Measurements from ENCODE around the gene P2RX7. TPM values are rescaled to one million over a fixed set of nuclear protein-coding genes. Genes with fewer than 3 reads are reported as not detected.
"Not testable (repeated sequence)": the region's sequence is repeated elsewhere in the genome, so short reads cannot be mapped to it uniquely, and the experiment has no call there.

Gene P2RX7
- total RNA-seq, 1 donor from 2014 or later, result 0.40 TPM

DNA sequence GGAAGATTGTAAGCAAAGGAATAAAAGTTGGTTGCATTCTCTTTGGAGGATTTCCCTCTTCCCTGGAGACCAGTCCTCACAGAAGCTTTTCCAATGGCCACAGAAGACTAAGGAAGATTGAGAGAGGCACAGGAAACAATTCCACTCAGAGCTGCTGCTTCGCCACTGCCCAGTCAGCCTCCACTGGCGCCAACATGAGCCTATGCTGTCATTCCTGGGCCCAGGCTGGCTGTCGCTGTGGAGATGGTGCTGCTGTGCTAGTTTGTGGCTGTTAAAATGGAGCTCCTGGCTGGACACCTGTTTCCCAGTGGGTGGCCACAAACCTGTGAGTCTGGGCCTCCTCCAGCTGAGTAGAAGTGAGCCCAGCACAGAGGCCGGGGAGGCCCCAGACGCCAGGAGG is 6.6 kb downstream of the P2RX7 start:
- H3K27ac Mint-ChIP-seq, result no peak overlapping the region
- H3K4me3 Mint-ChIP-seq, result no peak overlapping the region
- TF ChIP-seq, protein P1, sequence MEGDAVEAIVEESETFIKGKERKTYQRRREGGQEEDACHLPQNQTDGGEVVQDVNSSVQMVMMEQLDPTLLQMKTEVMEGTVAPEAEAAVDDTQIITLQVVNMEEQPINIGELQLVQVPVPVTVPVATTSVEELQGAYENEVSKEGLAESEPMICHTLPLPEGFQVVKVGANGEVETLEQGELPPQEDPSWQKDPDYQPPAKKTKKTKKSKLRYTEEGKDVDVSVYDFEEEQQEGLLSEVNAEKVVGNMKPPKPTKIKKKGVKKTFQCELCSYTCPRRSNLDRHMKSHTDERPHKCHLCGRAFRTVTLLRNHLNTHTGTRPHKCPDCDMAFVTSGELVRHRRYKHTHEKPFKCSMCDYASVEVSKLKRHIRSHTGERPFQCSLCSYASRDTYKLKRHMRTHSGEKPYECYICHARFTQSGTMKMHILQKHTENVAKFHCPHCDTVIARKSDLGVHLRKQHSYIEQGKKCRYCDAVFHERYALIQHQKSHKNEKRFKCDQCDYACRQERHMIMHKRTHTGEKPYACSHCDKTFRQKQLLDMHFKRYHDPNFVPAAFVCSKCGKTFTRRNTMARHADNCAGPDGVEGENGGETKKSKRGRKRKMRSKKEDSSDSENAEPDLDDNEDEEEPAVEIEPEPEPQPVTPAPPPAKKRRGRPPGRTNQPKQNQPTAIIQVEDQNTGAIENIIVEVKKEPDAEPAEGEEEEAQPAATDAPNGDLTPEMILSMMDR (IDR thresholded peaks at IDR 0.05; ENCODE audit: unreplicated experiment), result no peak
- H3K9me3 Mint-ChIP-seq, result peaks cover 5% of the 10 kb centered on the region
- H3K27me3 Mint-ChIP-seq (ENCODE audit: low read depth), result peaks cover under 1% of the 10 kb centered on the region
- H3K4me1 Mint-ChIP-seq, result no peaks in the 10 kb centered on the region
- no peaks in the 10 kb centered on the region for H3K36me3 Mint-ChIP-seq
- DNase-seq (ENCODE audit: low spot score in 2 of 2, unreplicated experiment in 2 of 2), result no peak

DNA sequence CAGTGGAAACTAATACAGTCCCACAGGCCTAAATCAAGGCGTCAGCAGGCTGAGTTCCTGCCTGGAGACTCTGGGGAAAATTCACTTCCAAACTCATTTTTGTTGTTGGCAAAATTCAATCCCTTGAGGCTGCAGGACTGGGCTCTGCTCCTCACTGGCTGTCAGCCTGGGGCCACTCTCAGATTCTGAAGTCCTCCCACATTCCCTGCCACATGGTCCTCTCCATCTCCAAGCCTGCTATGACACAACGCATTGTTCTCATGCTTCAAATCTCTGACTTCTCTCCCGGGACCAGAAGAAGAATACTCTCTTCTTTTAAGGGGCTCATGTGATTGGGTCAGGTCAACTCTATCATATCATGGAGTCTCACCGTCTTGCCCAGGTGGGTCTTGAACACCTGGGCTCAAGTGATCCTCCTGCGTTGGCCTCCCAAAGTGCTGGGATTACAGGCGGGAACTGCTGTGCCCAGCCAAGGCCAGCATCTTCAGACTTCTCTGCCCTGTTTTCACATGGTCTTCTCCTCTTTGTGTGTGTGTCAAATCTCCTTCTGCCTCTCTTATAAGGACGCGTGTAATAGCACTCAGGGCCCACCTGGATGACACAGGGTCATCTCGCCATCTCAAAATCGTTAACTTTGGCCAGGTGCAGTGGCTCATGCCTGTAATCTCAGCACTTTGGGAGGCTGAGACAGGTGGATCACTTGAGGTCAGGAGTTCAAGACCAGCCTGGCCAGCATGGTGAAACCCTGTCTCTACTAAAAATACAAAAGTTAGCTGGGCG is 9.7 kb downstream of the P2RX7 start:
- Mint-ChIP-seq H3K27ac (no peak overlapping the region), H3K4me1 (no peaks in the 10 kb centered on the region), H3K27me3 (ENCODE audit: low read depth) (peaks cover 15% of the 10 kb centered on the region), H3K36me3 (no peaks in the 10 kb centered on the region), H3K4me3 (no peak overlapping the region), H3K9me3 (peaks cover 13% of the 10 kb centered on the region)
- DNase-seq (ENCODE audit: low spot score in 2 of 2, unreplicated experiment in 2 of 2), result no peak
- TF ChIP-seq, protein P1 (IDR thresholded peaks at IDR 0.05; ENCODE audit: unreplicated experiment), result no peak

DNA sequence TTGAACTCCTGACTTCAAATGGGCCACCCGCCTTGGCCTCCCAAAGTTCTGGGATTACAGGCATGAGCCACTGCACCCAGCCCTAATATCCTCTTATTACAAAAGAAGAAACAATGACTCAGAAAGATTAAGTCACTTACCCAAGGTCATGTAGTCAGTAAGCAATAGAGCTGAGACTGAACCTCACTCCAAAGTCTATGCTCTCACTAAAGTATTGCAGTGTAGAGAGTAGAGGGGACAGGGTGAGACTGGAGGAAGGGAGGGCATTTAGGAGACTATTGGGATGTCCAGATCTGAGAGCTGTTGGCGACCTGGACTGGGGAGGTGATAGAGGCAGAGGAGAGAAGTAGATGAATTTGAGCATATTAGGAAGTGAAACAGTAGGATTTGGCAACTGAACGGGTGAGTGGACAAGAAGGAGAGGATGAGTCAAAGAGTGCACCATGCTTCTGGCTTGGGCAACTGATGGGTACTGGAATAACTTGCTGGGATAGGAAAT is 11.8 kb downstream of the P2RX7 start:
- Mint-ChIP-seq H3K4me1 (no peaks in the 10 kb centered on the region), H3K27ac (no peak overlapping the region), H3K9me3 (peaks cover 13% of the 10 kb centered on the region), H3K36me3 (no peaks in the 10 kb centered on the region), H3K27me3 (ENCODE audit: low read depth) (peaks cover 15% of the 10 kb centered on the region), H3K4me3 (no peak overlapping the region)
- TF ChIP-seq, protein P1 (IDR thresholded peaks at IDR 0.05; ENCODE audit: unreplicated experiment), result no peak
- DNase-seq (ENCODE audit: low spot score in 2 of 2, unreplicated experiment in 2 of 2), result no peak

DNA sequence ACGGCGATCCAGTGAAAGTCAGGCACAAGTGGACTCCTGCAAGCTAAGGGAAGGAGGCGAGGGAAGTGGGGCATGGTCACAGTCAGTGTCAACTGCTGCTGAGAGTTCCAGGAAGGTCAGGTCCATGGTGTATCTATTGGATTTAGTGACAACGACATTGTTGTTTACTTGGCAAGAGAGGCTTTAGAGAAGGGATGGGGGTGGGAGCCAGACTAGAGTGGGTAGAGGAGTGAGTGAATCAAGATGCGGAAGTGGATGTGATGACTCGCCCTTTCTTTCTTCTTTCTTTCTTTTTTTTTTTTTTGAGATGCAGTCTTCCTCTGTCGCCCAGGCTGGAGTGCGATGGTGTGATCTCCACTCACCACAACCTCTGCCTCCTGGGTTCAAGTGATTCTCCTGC is 12.5 kb downstream of the P2RX7 start:
- no peaks in the 10 kb centered on the region for H3K4me1 Mint-ChIP-seq
- H3K27ac Mint-ChIP-seq, result no peak overlapping the region
- no peaks in the 10 kb centered on the region for H3K36me3 Mint-ChIP-seq
- H3K4me3 Mint-ChIP-seq, result no peak overlapping the region
- peaks cover 20% of the 10 kb centered on the region for H3K27me3 Mint-ChIP-seq (ENCODE audit: low read depth)
- H3K9me3 Mint-ChIP-seq, result peaks cover 13% of the 10 kb centered on the region
- TF ChIP-seq, protein P1 (IDR thresholded peaks at IDR 0.05; ENCODE audit: unreplicated experiment), result no peak
- DNase-seq (ENCODE audit: low spot score in 2 of 2, unreplicated experiment in 2 of 2), result no peak

DNA sequence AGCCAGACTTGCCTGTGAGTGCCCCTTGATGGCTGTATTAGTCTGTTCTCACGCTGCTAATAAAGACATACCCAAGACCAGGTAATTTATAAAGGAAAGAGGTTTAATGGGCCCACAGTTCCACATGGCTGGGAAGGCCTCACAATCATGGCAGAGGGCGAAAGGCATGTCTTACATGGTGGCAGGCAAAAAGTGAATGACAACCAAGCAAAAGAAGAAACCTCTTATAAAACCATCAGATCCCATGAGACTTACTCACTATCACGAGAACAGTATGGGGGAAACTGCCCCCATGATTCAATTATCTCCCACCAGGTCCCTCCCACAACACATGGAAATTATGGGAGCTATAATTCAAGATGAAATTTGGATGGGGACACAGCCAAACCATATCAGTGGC is 16.6 kb downstream of the P2RX7 start:
- H3K36me3 Mint-ChIP-seq; H3K9me3 Mint-ChIP-seq; H3K4me1 Mint-ChIP-seq; H3K27ac Mint-ChIP-seq; H3K4me3 Mint-ChIP-seq; DNase-seq (ENCODE audit: low spot score in 2 of 2, unreplicated experiment in 2 of 2): not testable (repeated sequence)
- H3K27me3 Mint-ChIP-seq (ENCODE audit: low read depth), result peaks cover 22% of the 10 kb centered on the region

DNA sequence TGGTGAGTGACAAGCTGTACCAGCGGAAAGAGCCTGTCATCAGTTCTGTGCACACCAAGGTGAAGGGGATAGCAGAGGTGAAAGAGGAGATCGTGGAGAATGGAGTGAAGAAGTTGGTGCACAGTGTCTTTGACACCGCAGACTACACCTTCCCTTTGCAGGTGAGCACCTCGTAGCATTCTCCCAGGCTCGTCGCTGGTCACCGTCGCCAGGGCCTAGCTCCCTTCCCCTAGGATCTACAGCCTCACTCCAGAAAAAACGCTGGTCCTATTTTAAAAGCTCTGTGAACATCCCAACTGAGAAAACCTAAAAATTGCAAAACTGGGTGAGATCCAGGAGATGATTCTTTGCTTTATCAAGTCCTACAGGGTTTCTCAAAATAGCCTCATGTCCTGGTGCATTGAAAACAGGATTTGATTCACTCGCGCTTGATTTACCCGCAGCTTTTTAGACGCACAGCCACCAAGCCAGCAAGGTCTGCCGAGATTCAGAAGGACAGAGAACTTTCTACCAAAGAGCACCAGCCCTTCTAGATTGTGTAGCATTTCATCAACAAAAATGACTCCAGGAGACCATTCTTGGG is 22.2 kb downstream of the P2RX7 start:
- H3K9me3 Mint-ChIP-seq, result peaks cover 10% of the 10 kb centered on the region
- no peak overlapping the region for H3K27ac Mint-ChIP-seq
- H3K4me1 Mint-ChIP-seq, result no peaks in the 10 kb centered on the region
- peaks cover 34% of the 10 kb centered on the region for H3K27me3 Mint-ChIP-seq (ENCODE audit: low read depth)
- H3K36me3 Mint-ChIP-seq, result no peaks in the 10 kb centered on the region
- no peak overlapping the region for H3K4me3 Mint-ChIP-seq
- TF ChIP-seq, protein P1 (IDR thresholded peaks at IDR 0.05; ENCODE audit: unreplicated experiment), result no peak
- DNase-seq (ENCODE audit: low spot score in 2 of 2, unreplicated experiment in 2 of 2), result no peak
